Common myeloid progenitor, CD34-positive (primary cell): ENCODE results near the gene KRT6C.

Source experiments
- CTCF ChIA-PET: fragments of 350-600 bp; sonication (Branson Sonifier 250); formaldehyde crosslinking; loops from one replicate; lab custom pipeline; 2021; ENCODE audit warnings: antibody characterized with exemption; lab: Charles Lee
- POLR2A ChIA-PET: fragments of 350-600 bp; sonication (Branson Sonifier 250); formaldehyde crosslinking; loops from one replicate; lab custom pipeline; 2021; ENCODE audit warnings: antibody characterized with exemption; lab: Charles Lee
- DNase-seq, 3 donors: peaks; one replicate each; pipeline versions ENCODE4 v3.0.0 to v3.0.0-alpha.2; 2013
- H3K27ac ChIP-seq, 2 experiments: 1 replicate in 1 of 2; 2 replicates in 1 of 2; pipeline ENCODE4 v1.7.0; 2013; ENCODE audit warnings: inconsistent platforms in 2 of 2, low read length in 2 of 2, mild to moderate bottlenecking in 2 of 2, low read depth in 1 of 2, moderate library complexity in 1 of 2; ENCODE audit not compliant: severe bottlenecking in 2 of 2, insufficient read depth in 1 of 2, poor library complexity in 1 of 2
- H3K27me3 ChIP-seq, 5 experiments: replicated peaks in 2 of 5; 1 replicate in 3 of 5; 2 replicates in 2 of 5; pipeline versions ENCODE4 v1.6.1 to v1.7.0; 2013; ENCODE audit warnings: low read length in 4 of 5, mild to moderate bottlenecking in 2 of 5, moderate library complexity in 2 of 5, inconsistent platforms in 1 of 5; ENCODE audit not compliant: insufficient read depth in 5 of 5, control insufficient read depth in 4 of 5
- H3K36me3 ChIP-seq, 4 experiments: 1 replicate in 2 of 4; 2 replicates in 2 of 4; pipeline versions ENCODE4 v1.6.1 to v1.7.0; 2013; ENCODE audit warnings: low read length in 3 of 4, control low read depth in 1 of 4, mild to moderate bottlenecking in 1 of 4; ENCODE audit not compliant: control insufficient read depth in 4 of 4, insufficient read depth in 4 of 4
- H3K4me1 ChIP-seq, 4 experiments: 1 replicate in 3 of 4; 2 replicates in 1 of 4; pipeline versions ENCODE4 v1.6.1 to v1.7.1; 2013; ENCODE audit warnings: low read length in 3 of 4, mild to moderate bottlenecking in 3 of 4, control low read depth in 1 of 4, inconsistent platforms in 1 of 4, moderate library complexity in 1 of 4; ENCODE audit not compliant: control insufficient read depth in 4 of 4, insufficient read depth in 4 of 4; ENCODE audit errors: control extremely low read depth in 1 of 4
- H3K4me3 ChIP-seq, 7 experiments: 1 replicate in 4 of 7; 2 replicates in 3 of 7; pipeline versions ENCODE4 v1.5.1 to v1.7.0; 2013; ENCODE audit warnings: mild to moderate bottlenecking in 7 of 7, low read length in 6 of 7, moderate library complexity in 6 of 7, inconsistent platforms in 2 of 7, low read depth in 2 of 7, control low read depth in 1 of 7; ENCODE audit not compliant: insufficient read depth in 4 of 7, control insufficient read depth in 1 of 7; ENCODE audit errors: extremely low read depth in 1 of 7
- H3K9me3 ChIP-seq, 5 experiments: 1 replicate in 4 of 5; 2 replicates in 1 of 5; pipeline versions ENCODE4 v1.6.1 to v1.7.1; 2013; ENCODE audit warnings: low read length in 4 of 5, mild to moderate bottlenecking in 2 of 5, inconsistent platforms in 1 of 5, low read depth in 1 of 5, moderate library complexity in 1 of 5; ENCODE audit not compliant: control insufficient read depth in 4 of 5, insufficient read depth in 2 of 5; ENCODE audit errors: control extremely low read depth in 1 of 5
- WGBS: methylation state at CpG from one replicate; pipeline ENCODE4 v1.1.5; 2013; ENCODE audit not compliant: insufficient coverage; 5-methylcytosine and 5-hydroxymethylcytosine counted together

KRT6C gene

GRCh38 chr12:52436000-52436827 lies 37.4 kb downstream of the KRT6C start:
- 83% methylated on average over 7 of the region's 9 CpGs for WGBS
- CTCF ChIA-PET: interaction anchor here (1.0 to 1.2 kb wide), 2 partner anchors 9 kb away, joined by 3 read pairs; no protein-coding TSS in a partner anchor
- Histone ChIP-seq H3K4me3 (no peak overlapping the region), H3K27ac (no peak overlapping the region), H3K9me3 (no peaks in the 10 kb centered on the region), H3K36me3 (no peaks in the 10 kb centered on the region), H3K4me1 (no peaks in the 10 kb centered on the region), H3K27me3 (peaks cover 2 to 23% (median 9%) of the 10 kb centered on the region in 5 experiments)
- DNase-seq: no peak
- POLR2A ChIA-PET: no interaction called here

DNA sequence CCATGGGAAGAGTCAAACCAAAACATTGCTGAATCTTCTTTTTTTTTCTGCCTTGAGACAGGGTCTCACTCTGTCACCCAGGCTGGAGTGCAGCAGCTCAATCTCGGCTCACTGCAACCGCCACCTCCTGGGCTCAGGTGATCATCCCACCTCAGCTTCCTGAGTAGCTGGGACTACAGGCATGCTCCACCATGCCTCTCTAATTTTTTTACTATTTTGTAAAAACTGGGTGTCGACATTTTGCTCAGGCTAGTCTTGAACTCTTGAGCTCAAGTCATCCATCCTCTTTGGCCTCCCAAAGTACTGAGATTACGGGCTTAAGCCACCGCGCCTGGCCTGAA lies 38.0 kb downstream of the KRT6C start:
- Histone ChIP-seq H3K27ac (no peak overlapping the region), H3K27me3 (peaks cover 0 to 27% (median 11%) of the 10 kb centered on the region in 5 experiments), H3K36me3 (no peaks in the 10 kb centered on the region), H3K4me3 (no peak overlapping the region), H3K9me3 (no peaks in the 10 kb centered on the region), H3K4me1 (no peaks in the 10 kb centered on the region)
- CTCF ChIA-PET: interaction anchor here (1.0 to 1.2 kb wide), 2 partner anchors 8 to 9 kb away, joined by 3 read pairs; no protein-coding TSS in a partner anchor
- WGBS: 93% methylated on average over 6 of the region's 6 CpGs
- DNase-seq: no peak
- POLR2A ChIA-PET: no interaction called here

DNA sequence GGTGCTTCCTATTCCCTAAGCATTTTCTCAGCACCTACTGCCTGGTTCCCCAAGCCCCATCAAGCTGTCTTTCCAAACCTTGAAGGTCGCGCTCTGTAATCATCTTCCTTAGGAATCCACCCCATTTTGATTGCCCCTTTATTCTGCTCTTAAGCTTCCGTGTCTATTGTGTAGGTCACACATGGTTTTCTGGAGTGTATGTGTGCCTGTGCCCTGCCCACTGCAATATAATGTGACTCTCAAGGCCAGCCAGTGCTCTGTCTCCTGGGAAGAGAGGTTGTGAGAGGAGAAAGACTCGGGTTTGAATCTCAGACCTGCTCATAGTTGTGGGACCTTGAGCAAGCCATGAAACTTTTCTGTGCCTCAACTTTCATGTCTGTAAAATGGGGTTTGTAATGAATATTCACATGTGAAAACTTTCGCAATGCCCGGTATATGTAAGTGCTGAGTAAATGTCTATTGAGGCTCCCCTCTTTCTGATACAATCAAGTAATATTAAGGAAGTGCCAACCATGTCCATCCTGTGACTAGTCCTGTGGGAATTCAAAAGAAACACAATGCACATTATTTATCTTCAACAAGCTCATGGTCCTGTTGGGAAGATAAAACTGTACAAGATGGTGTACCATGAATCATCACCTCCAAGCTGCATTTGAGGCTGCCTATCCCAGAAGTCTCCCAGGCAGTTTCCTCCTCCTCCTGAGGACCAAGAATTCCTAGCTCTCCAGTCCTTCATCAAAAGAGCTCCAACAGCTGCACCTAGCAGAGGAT lies 38.7 kb downstream of the KRT6C start:
- Histone ChIP-seq H3K4me3 (no peak overlapping the region), H3K27me3 (peaks cover 0 to 30% (median 11%) of the 10 kb centered on the region in 5 experiments), H3K4me1 (no peaks in the 10 kb centered on the region), H3K27ac (no peak overlapping the region), H3K36me3 (no peaks in the 10 kb centered on the region), H3K9me3 (no peaks in the 10 kb centered on the region)
- POLR2A ChIA-PET: no interaction called here
- DNase-seq: no peak
- WGBS: 100% methylated on average over 3 of the region's 6 CpGs
- CTCF ChIA-PET: interaction anchor here (1.2 kb wide), 1 partner anchor 10 kb away, joined by 3 read pairs; no protein-coding TSS in a partner anchor

DNA sequence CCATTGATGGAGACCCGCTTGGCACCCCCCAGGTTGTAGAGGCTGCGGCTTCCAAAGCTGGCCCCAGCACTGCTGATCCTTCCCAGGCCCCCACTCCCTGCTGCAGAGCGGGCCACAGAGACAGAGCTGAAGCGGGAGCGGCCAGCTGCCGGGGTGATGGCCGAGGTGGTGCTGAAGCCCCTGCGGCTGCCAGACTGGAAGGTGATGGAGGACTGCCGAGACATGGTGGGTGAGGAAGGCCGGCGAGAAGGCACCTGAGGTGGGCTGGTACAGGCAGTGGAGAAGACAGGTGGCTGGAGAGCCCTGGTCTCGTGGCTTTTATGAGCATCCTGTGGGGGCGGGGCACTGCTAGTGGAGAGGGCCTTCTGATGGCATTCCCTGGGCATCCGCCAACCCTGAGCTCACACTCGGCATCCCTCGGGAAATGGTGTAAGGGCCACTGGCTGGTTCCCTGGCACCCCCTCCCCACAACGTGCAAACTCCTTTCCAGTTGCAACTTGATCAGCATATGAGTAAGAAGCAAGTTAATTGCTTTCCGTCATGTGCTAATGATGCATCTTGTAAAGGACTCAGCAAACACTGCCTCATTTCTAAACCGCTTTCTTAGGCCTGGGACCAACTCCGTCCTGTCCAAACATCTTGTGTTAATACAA lies 39.4 kb downstream of the KRT6C start, which contains the start of gene KRT75:
Gene KRT75, minus strand, starts transcription at position 291 of the 653 bp plus-strand sequence. Its CDS starts 67 bp downstream, at position 224.
- ChIA-PET POLR2A (no interaction called here), CTCF (no interaction called here)
- H3K9me3 ChIP-seq: no peaks in the 10 kb centered on the region
- no peaks in the 10 kb centered on the region for H3K4me1 ChIP-seq
- WGBS: 92% methylated on average over 20 of the region's 20 CpGs
- no peak within 1 kb of the TSS for H3K4me3 ChIP-seq
- H3K27me3 ChIP-seq: peaks cover 0 to 36% (median 11%) of the 10 kb centered on the region in 5 experiments
- H3K27ac ChIP-seq: no peak within 1 kb of the TSS
- H3K36me3 ChIP-seq: no peaks in the 10 kb centered on the region
- no peak for DNase-seq

- 97% methylated on average over 12 of the region's 12 CpGs for WGBS
- ChIA-PET POLR2A (no interaction called here), CTCF (no interaction called here)
Observed at GRCh38 chr12:52433501-52434080, 40.0 kb downstream of the KRT6C start.

DNA sequence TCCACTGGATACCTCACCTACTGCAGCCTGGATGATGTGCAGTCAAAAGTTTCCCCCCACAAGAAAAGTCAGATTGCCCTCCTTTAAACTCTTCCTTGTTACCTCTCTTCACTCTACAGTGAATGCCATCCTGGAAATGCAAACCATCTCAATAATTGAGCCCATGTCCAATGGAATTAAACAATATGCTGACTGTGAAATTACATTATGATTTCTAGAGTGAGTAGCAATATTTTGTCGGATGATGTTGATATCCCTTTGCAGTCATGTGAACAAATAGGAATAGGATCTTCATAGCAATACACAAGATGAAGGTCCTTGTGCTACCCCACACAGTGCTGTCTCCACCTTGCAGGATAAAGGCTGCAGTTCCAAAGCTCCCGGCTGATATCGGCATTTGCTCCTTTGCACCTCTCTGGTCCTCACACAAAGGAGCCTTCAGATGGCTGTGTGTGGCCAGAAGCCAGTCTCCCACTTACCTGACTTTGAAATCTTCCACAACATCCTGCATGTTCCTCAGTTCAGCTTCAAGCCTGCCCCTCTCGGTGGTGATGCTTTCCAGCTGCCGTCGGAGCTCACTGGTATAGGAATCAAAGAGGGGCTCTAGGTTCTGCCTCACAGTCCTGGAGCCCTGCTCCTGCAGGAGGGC lies 40.9 kb downstream of the KRT6C start:
- H3K27me3 ChIP-seq: peaks cover 0 to 48% (median 10%) of the 10 kb centered on the region in 5 experiments
- 91% methylated on average over 6 of the region's 6 CpGs for WGBS

More at GRCh38 chr12:52433501-52434080, 40.0 kb downstream of the KRT6C start:
- Histone ChIP-seq H3K9me3 (no peaks in the 10 kb centered on the region), H3K27me3 (peaks cover 0 to 42% (median 7%) of the 10 kb centered on the region in 5 experiments), H3K4me1 (no peaks in the 10 kb centered on the region), H3K4me3 (no peak overlapping the region), H3K36me3 (no peaks in the 10 kb centered on the region), H3K27ac (no peak overlapping the region)
- DNase-seq: no peak

More for the DNA sequence above, 40.9 kb downstream of the KRT6C start:
- Histone ChIP-seq H3K36me3 (no peaks in the 10 kb centered on the region), H3K4me1 (no peaks in the 10 kb centered on the region), H3K9me3 (no peaks in the 10 kb centered on the region), H3K4me3 (no peak overlapping the region), H3K27ac (no peak overlapping the region)
- no peak for DNase-seq
- ChIA-PET CTCF (no interaction called here), POLR2A (no interaction called here)
